Right lobe of liver (tissue), 6 donors: ENCODE results near the gene EFCAB14. TPM values are rescaled to one million over a fixed set of nuclear protein-coding genes. Genes with fewer than 3 reads are reported as not detected.
A peak's percentile ranks its signal among the peaks of the same experiment; 100 is the strongest.
"Not testable (repeated sequence)": the region's sequence is repeated elsewhere in the genome, so short reads cannot be mapped to it uniquely, and the experiment has no call there.

Source experiments
- ATAC-seq, 4 donors: fragments of 200-7000 bp; cut with Tn5 transposase; one replicate each; pipeline ENCODE4 v1.9.1; 2020; ENCODE audit warnings: mild to moderate bottlenecking in 4 of 4, moderate library complexity in 4 of 4
- DNase-seq, 3 donors: peaks; one replicate each; pipeline ENCODE4 v3.0.0-alpha.2; 2020
- H3K27ac ChIP-seq, 3 donors: fragments of 200-600 bp; one replicate each; pipeline ENCODE4 v1.8.0; 2022
- H3K27me3 ChIP-seq, 2 donors: fragments of 200-600 bp; one replicate each; pipeline ENCODE4 v1.8.0; 2022
- H3K36me3 ChIP-seq, 4 donors: fragments of 200-600 bp; sonication (generic) in 1 of 4; one replicate each; pipeline versions ENCODE4 v1.5.1 to v1.8.0; 2017 to 2022; ENCODE audit warnings: control low read depth in 1 of 4
- H3K4me1 ChIP-seq, 4 donors: fragments of 200-600 bp; sonication (generic) in 1 of 4; one replicate each; pipeline versions ENCODE4 v1.5.1 to v1.8.0; 2017 to 2022; ENCODE audit warnings: control low read depth in 1 of 4
- H3K4me3 ChIP-seq, 3 donors: fragments of 200-600 bp; one replicate each; pipeline ENCODE4 v1.8.0; 2022
- H3K9me3 ChIP-seq, 4 donors: fragments of 200-600 bp; sonication (generic) in 1 of 4; one replicate each; pipeline versions ENCODE4 v1.5.1 to v1.8.0; 2017 to 2022; ENCODE audit warnings: control low read depth in 1 of 4
- CTCF ChIP-seq, 4 donors: fragments of 200-600 bp in 3 of 4; fragments of 450-650 bp in 1 of 4; IDR thresholded peaks; one replicate each; pipeline versions ENCODE4 v1.5.1 to v1.8.0; 2016 to 2022; ENCODE audit warnings: antibody characterized with exemption in 4 of 4, mild to moderate bottlenecking in 2 of 4
- POLR2A ChIP-seq: fragments of 450-650 bp; IDR thresholded peaks from one replicate; pipeline ENCODE4 v1.6.1; 2017; ENCODE audit warnings: antibody characterized with exemption, mild to moderate bottlenecking
- WGBS: methylation state at CpG from one replicate; pipeline ENCODE4 v1.1.6; 2018; ENCODE audit warnings: low coverage, low lambda C conversion rate; ENCODE audit not compliant: insufficient coverage; ENCODE audit errors: missing lambda C conversion rate; 5-methylcytosine and 5-hydroxymethylcytosine counted together
- intact Hi-C, 2 donors: fragments of 100-400 bp; cut with DNase I; formaldehyde crosslinking; loops; one replicate each; pipeline versions ENCODE4 v1.11.2 to v1.14.1; 2022
- total RNA-seq, 6 experiments: library from RNA; depleted of rRNA in 2 of 6; stranded (reverse); fragments of >200 nt in 2 of 6; fragmentation: NEBNext Ultra II Directional in 3 of 6; extraction: Animal tissue kit (Norgen Biotek cat#: 25700) in 3 of 6; gene quantifications; one replicate each; pipeline versions ENCODE4 v1.1.0 to v1.2.4, GENCODE V29; 2016 to 2023
- donor health status: DM: no; HTN: yes; CAD: no.
- donor health status: DM: no; HTN: no; CAD: no.
- donor health status: DM: no; HTN: no; CAD: no.
- donor health status: DM: no; HTN: yes; CAD: no.
- donor health status: DM: no; HTN: yes; CAD: no.

EFCAB14 gene
- total RNA-seq, 6 experiments from 2014 or later, result 41.5 to 56.9 (median 43.5) TPM

- DNase-seq, result peak; percentile 77 to 86 (median 86)
- peaks cover 0 to 14% (median 0%) of the 10 kb centered on the region in 4 donors for H3K36me3 ChIP-seq
- H3K27me3 ChIP-seq, result no peaks in the 10 kb centered on the region
- intact Hi-C loops, result no loop called here
- peak; percentile 90 to 96 (median 94) for ATAC-seq
- peaks cover 0 to 13% (median 0%) of the 10 kb centered on the region in 4 donors for H3K4me1 ChIP-seq
- no peaks in the 10 kb centered on the region for H3K9me3 ChIP-seq
- WGBS, result 2% methylated on average over 9 of the region's 96 CpGs
- H3K27ac ChIP-seq, result peak within 1 kb of the TSS; percentile 47 to 61 (median 54)
- peak; percentile 58 for TF ChIP-seq POLR2A
- TF ChIP-seq CTCF (IDR thresholded peaks at IDR 0.05), result no peak
- peak within 1 kb of the TSS; percentile 67 to 92 (median 88) for H3K4me3 ChIP-seq
Observed at GRCh38 chr1:46667782-46668760, 50.8 kb downstream of the EFCAB14 start, which contains the start of gene ATPAF1. TSS of gene ATPAF1 (minus strand) at chr1:46668364. CDS start at chr1:46668322, 42 bp downstream.

GRCh38 chr1:46665983-46666382, 52.9 kb downstream of the EFCAB14 start:
- DNase-seq (no peak), ATAC-seq (no peak)
- intact Hi-C loops, result no loop called here
- no CpG with 5 or more reads among the region's 2 CpGs for WGBS
- Histone ChIP-seq H3K27me3 (no peaks in the 10 kb centered on the region), H3K27ac (no peak overlapping the region), H3K4me1 (peaks cover 0 to 13% (median 0%) of the 10 kb centered on the region in 4 donors), H3K36me3 (peaks cover 0 to 14% (median 0%) of the 10 kb centered on the region in 4 donors), H3K4me3 (no peak overlapping the region), H3K9me3 (no peaks in the 10 kb centered on the region)
- TF ChIP-seq CTCF (IDR thresholded peaks at IDR 0.05) (no peak), POLR2A (no peak)

- H3K4me3 ChIP-seq, ATAC-seq: not testable (repeated sequence)
- H3K36me3 ChIP-seq, result peaks cover 0 to 26% (median 3%) of the 10 kb centered on the region in 4 donors
Observed at GRCh38 chr1:46662919-46663318, 56.0 kb downstream of the EFCAB14 start.

GRCh38 chr1:46660116-46660515, 58.8 kb downstream of the EFCAB14 start:
- H3K4me1 ChIP-seq, H3K27ac ChIP-seq, H3K27me3 ChIP-seq, ATAC-seq, intact Hi-C loops, H3K9me3 ChIP-seq, DNase-seq, H3K4me3 ChIP-seq: not testable (repeated sequence)
- peaks cover 0 to 51% (median 8%) of the 10 kb centered on the region in 4 donors for H3K36me3 ChIP-seq
- 88% methylated on average over 5 of the region's 5 CpGs for WGBS

More at GRCh38 chr1:46662919-46663318, 56.0 kb downstream of the EFCAB14 start:
- intact Hi-C loops, H3K9me3 ChIP-seq, H3K27ac ChIP-seq, DNase-seq, H3K27me3 ChIP-seq: not testable (repeated sequence)
- WGBS, result 80% methylated on average over 5 of the region's 5 CpGs
- peaks cover 0 to 13% (median 0%) of the 10 kb centered on the region in 4 donors for H3K4me1 ChIP-seq

GRCh38 chr1:46659307-46659870, 59.5 kb downstream of the EFCAB14 start:
- H3K27ac ChIP-seq, result no peak overlapping the region
- ATAC-seq, result no peak
- H3K27me3 ChIP-seq, result no peaks in the 10 kb centered on the region
- 71% methylated on average over 2 of the region's 2 CpGs for WGBS
- intact Hi-C loops, result no loop called here
- no peaks in the 10 kb centered on the region for H3K9me3 ChIP-seq
- H3K4me3 ChIP-seq, result no peak overlapping the region
- TF ChIP-seq POLR2A (no peak), CTCF (IDR thresholded peaks at IDR 0.05) (no peak)
- no peaks in the 10 kb centered on the region for H3K4me1 ChIP-seq
- no peak for DNase-seq
- H3K36me3 ChIP-seq, result peaks cover 0 to 46% (median 9%) of the 10 kb centered on the region in 4 donors
